OCI-LY7 (cell line): Measurements from ENCODE around the gene CDK6. TPM values are rescaled to one million over a fixed set of nuclear protein-coding genes. Genes with fewer than 3 reads are reported as not detected.

Experiments used
- BruUV-seq: library from RNA; stranded (reverse); fragments of 400-500 nt; replicated peaks from 2 replicates; lab custom pipeline; 2021; lab: Mats Ljungman, UMichigan
- CTCF ChIA-PET: fragments of 300-600 bp; sonication (Branson Sonifier 250); formaldehyde crosslinking; loops from one replicate; lab custom pipeline; 2022; ENCODE audit warnings: antibody characterized with exemption; ENCODE audit not compliant: unreplicated experiment; lab: Charles Lee
- POLR2A ChIA-PET: fragments of 300-600 bp; sonication (Branson Sonifier 250); formaldehyde crosslinking; loops from one replicate; lab custom pipeline; 2022; ENCODE audit warnings: antibody characterized with exemption; lab: Charles Lee
- DNase-seq: peaks from one replicate; pipeline ENCODE4 v3.0.0-alpha.2; 2015; ENCODE audit warnings: low spot score
- H2AFZ ChIP-seq: fragments of 200-600 bp; sonication (generic), shearing (Covaris generic); 2 replicates; pipeline ENCODE4 v1.6.1; 2014; ENCODE audit warnings: mild to moderate bottlenecking, antibody characterized with exemption, low read length, moderate library complexity
- H3K27ac ChIP-seq: fragments of 200-600 bp; sonication (generic); 2 replicates; pipeline ENCODE4 v1.5.1; 2014; ENCODE audit warnings: mixed run types, low read depth, mild to moderate bottlenecking, moderate library complexity, low read length, inconsistent platforms; ENCODE audit not compliant: poor library complexity, severe bottlenecking
- H3K36me3 ChIP-seq: fragments of 200-600 bp; sonication (generic); 2 replicates; pipeline ENCODE4 v1.6.1; 2014; ENCODE audit warnings: mild to moderate bottlenecking, antibody characterized with exemption, low read length, moderate library complexity, mixed read lengths; ENCODE audit not compliant: insufficient read depth
- H3K4me1 ChIP-seq: fragments of 200-600 bp; sonication (generic); 2 replicates; pipeline ENCODE4 v1.5.1; 2014; ENCODE audit warnings: mild to moderate bottlenecking, low read length; ENCODE audit not compliant: insufficient read depth, poor library complexity, severe bottlenecking
- H3K4me2 ChIP-seq: fragments of 200-600 bp; sonication (generic); 2 replicates; pipeline ENCODE4 v1.6.1; 2014; ENCODE audit warnings: mild to moderate bottlenecking, low read length
- H3K4me3 ChIP-seq: fragments of 200-600 bp; sonication (generic); 2 replicates; pipeline ENCODE4 v1.5.1; 2014; ENCODE audit warnings: mild to moderate bottlenecking, low read depth, low read length; ENCODE audit not compliant: poor library complexity, severe bottlenecking
- H3K79me2 ChIP-seq: fragments of 200-600 bp; sonication (generic); 2 replicates; pipeline ENCODE4 v1.6.1; 2016; ENCODE audit warnings: low read depth, mild to moderate bottlenecking, low read length, moderate library complexity, mixed read lengths; ENCODE audit not compliant: insufficient read depth
- H3K9me2 ChIP-seq: fragments of 200-600 bp; sonication (generic); 2 replicates; pipeline ENCODE4 v1.6.1; 2016; ENCODE audit warnings: mild to moderate bottlenecking, low read length, mixed read lengths; ENCODE audit not compliant: insufficient read depth
- H3K9me3 ChIP-seq: fragments of 200-600 bp; sonication (generic); 2 replicates; pipeline ENCODE4 v1.6.1; 2014; ENCODE audit warnings: mild to moderate bottlenecking, mixed run types, low read length, mixed read lengths
- H4K20me1 ChIP-seq: fragments of 200-600 bp; sonication (generic); 2 replicates; pipeline ENCODE4 v1.6.1; 2014; ENCODE audit warnings: mild to moderate bottlenecking, antibody characterized with exemption, low read length, moderate library complexity, mixed read lengths; ENCODE audit not compliant: insufficient read depth
- CTCF ChIP-seq: fragments of 200-600 bp; sonication (generic); conservative IDR thresholded peaks from 2 replicates; pipeline ENCODE4 v1.5.1; 2014; ENCODE audit warnings: mild to moderate bottlenecking, antibody characterized with exemption, low read length, moderate library complexity, mixed read lengths
- EZH2phosphoT487 ChIP-seq: fragments of 200-600 bp; sonication (generic); IDR thresholded peaks from 2 replicates; pipeline ENCODE4 v1.6.1; 2018; ENCODE audit warnings: low read depth, borderline replicate concordance, mild to moderate bottlenecking, mixed run types, antibody characterized with exemption, low read length, moderate library complexity, mixed read lengths
- intact Hi-C: fragments of 100-400 bp; cut with micrococcal nuclease; formaldehyde crosslinking; loops from one replicate; pipeline ENCODE4 v1.10.0; 2022; ENCODE audit not compliant: unreplicated experiment
- total RNA-seq, 2 experiments: library from RNA; depleted of rRNA in 1 of 2; stranded (reverse); fragments of >200 nt in 1 of 2; shearing (Covaris generic) in 1 of 2; gene quantifications; 2 replicates each; pipeline ENCODE4 v1.2.3, GENCODE V29; 2014 to 2022

Gene CDK6
- total RNA-seq, 2 experiments from 2014 or later, result 35.5 to 44.1 TPM

- H3K79me2 ChIP-seq, result no peaks in the 10 kb centered on the region
- TF ChIP-seq CTCF (no peak), EZH2phosphoT487 (no peak)
- no peak for DNase-seq
- H3K4me3 ChIP-seq, result no peak overlapping the region
- H4K20me1 ChIP-seq, result no peaks in the 10 kb centered on the region
- no peak overlapping the region for H3K27ac ChIP-seq
- no peaks in the 10 kb centered on the region for H3K9me2 ChIP-seq
- CTCF ChIA-PET, result no interaction called here
- intact Hi-C loops, result no loop called here
- H3K4me1 ChIP-seq, result no peaks in the 10 kb centered on the region
- H3K36me3 ChIP-seq, result peaks cover 12% of the 10 kb centered on the region
- H2AFZ ChIP-seq, result no peak overlapping the region
- POLR2A ChIA-PET, result interaction anchor here (2.1 kb wide), 1 partner anchor 10 kb away, joined by 7 read pairs; no protein-coding TSS in a partner anchor
- no peak overlapping the region for H3K4me2 ChIP-seq
- H3K9me3 ChIP-seq, result 0 out of 2 replicates have a peak, but pooled peaks cover 5% of the 10 kb centered on the region
- BruUV-seq, result no TSS peak
These were observed 80.7 kb downstream of the CDK6 start for GRCh38 chr7:92755680-92756079.

GRCh38 chr7:92754919-92755581 lies 81.3 kb downstream of the CDK6 start:
- BruUV-seq, result no TSS peak
- Histone ChIP-seq H3K79me2 (no peaks in the 10 kb centered on the region), H4K20me1 (no peaks in the 10 kb centered on the region), H3K36me3 (peaks cover 12% of the 10 kb centered on the region), H3K4me1 (no peaks in the 10 kb centered on the region), H3K9me2 (no peaks in the 10 kb centered on the region), H3K4me2 (no peak overlapping the region), H2AFZ (no peak overlapping the region), H3K27ac (no peak overlapping the region), H3K4me3 (no peak overlapping the region), H3K9me3 (no peaks in the 10 kb centered on the region)
- no peak for DNase-seq
- no peak for TF ChIP-seq CTCF
- TF ChIP-seq EZH2phosphoT487, result no peak
- ChIA-PET POLR2A (interaction anchor here (1.1 to 2.1 kb wide), 3 partner anchors 11 to 18 kb away, joined by 4 to 7 read pairs (median 5); no protein-coding TSS in a partner anchor), CTCF (no interaction called here)
- intact Hi-C loops, result no loop called here

DNA sequence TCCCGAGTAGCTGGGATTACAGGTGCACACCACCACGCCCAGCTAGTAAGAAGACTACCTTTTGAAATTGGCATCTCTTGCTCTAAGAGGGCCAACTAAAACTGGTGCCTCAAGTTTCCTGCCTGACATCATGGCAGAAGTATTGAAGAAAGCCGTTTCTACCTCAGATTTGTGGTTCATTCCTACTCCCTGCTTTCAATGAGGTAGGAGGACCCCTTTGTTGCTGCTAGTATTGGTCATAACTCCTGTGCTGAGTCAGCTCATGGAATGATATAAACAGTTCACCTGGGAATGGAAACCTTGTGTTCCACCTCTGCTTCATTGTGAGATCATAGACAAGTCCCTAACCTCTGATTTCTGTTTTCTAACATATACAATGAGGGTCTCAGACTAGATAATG lies 82.8 kb downstream of the CDK6 start:
- no peaks in the 10 kb centered on the region for H3K79me2 ChIP-seq

More for the DNA sequence above, 82.8 kb downstream of the CDK6 start:
- H4K20me1 ChIP-seq, result no peaks in the 10 kb centered on the region
- no peak overlapping the region for H3K4me2 ChIP-seq
- H3K4me3 ChIP-seq, result no peak overlapping the region
- BruUV-seq, result no TSS peak
- no peak overlapping the region for H2AFZ ChIP-seq
- DNase-seq, result no peak
- no peak for TF ChIP-seq EZH2phosphoT487
- TF ChIP-seq CTCF, result no peak
- no peak overlapping the region for H3K27ac ChIP-seq
- ChIA-PET CTCF (no interaction called here), POLR2A (interaction anchor here (1.6 to 2.1 kb wide), 2 partner anchors 12 to 15 kb away, joined by 5 to 7 read pairs; no protein-coding TSS in a partner anchor)
- H3K36me3 ChIP-seq, result peaks cover 3% of the 10 kb centered on the region; the same call in 1 of the 2 replicates
- intact Hi-C loops, result no loop called here
- H3K9me3 ChIP-seq, result no peaks in the 10 kb centered on the region
- H3K9me2 ChIP-seq, result no peaks in the 10 kb centered on the region
- no peaks in the 10 kb centered on the region for H3K4me1 ChIP-seq
